ENCODE results near the gene PDZD2.
"Not testable (repeated sequence)": the region's sequence is repeated elsewhere in the genome, so short reads cannot be mapped to it uniquely, and the experiment has no call there.

Gene PDZD2

DNA sequence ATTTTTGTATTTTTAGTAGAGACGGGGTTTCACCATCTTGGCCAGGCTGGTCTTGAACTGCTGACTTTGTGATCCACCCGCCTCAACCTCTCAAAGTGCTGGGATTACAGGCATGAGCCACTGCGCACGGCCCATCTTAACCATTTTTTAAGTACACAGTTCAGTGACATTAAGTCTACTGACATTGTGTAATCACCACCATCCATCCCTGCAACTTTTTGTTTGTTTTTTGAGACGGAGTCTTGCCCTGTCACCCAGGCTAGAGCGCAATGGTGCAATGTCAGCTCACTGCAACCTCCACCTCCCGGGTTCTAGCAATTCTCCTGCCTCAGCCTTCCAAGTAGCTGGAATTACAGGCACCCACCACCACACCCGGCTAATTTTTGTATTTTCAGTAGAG, 480.0 kb downstream of the PDZD2 start:
- not testable (repeated sequence) for DNase-seq

DNA sequence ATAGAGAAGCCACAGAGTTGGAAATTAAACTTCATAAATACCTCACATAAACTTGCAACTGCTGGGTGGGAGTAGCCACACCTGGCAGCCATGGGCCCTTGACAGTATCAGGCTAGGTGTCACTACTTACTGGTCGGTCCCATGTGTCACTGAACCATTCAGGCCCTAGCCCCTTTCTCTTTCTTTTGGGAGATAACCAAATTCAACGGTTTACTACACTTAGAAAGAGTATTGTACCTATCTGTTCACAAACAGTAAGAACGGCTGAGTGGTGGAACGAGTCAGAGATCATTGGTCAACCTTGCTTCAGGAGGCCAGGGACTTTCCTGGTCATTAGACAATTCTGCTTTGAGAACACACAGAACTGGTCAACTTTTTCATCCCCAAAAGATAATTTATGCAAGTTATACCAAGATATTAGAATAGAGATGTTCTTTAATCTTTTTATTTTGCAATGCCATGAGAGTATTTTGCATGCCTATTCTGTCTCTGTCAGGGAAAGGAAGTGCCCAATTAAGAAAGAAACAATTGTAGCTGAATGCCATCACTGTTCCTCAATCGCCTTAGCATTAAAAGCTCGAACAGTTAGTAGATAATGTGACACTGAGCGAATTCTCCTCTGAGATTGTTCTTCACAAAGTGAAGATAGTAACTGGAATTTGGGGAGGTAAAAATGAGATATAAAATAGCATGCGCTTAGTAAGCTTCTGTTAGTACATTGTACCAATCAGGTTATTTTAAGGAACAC, 484.3 kb downstream of the PDZD2 start:
- DNase-seq = no peak

DNA sequence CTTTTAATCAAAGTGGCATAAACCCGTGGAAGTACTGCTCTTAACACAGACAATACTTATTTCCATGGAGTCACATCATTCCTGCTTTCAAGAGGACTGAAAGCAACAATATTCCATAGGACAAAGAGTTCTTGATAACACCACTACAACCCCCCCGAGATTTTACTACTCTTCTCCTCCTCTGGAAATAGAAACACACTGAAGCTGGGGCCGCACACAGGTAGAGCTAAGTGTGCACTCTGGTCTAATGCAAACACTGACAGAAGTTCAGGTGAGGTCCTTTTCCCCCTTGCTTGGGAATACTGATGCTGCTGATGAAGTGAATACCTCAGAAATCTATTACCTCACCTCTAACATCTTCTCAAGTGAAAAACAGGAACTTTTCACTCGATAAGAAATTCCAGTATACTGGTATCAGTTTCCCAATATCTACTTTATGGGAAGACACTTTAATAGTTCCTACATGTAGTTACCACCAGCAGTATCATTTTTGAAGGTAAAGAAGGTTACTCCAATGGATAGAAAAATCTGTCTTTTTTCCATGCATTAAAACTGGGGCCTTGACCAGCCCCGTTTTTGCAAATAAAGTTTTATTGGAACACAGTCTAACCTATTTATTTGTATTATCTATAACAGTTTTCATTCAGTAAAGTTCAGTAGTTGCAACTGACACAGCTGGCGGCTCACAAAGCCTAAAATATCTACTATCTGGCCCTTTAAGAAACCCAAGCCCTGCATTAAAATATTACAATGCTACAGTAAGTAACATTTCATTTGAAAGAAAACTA, 485.2 kb downstream of the PDZD2 start:
- DNase-seq = no peak

DNA sequence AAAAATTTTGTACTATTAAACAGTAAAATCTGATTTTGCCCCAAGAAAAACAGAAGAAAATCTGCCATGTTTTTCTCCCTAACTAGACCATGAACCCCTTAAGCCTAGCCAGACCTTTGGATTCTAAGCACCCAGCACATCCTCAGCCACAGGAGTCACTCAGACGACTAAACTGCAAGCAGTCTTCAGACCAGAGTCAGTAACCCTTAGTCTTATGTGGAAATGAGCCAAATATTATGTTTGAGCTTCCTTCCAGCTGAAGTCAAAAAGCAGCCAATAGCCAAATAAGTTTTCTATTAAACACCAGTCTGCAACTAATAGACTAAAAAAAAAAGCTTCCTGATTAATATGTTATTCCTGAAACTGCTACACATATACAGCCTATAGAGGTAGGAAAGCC, 487.8 kb downstream of the PDZD2 start:
- DNase-seq = no peak

DNA sequence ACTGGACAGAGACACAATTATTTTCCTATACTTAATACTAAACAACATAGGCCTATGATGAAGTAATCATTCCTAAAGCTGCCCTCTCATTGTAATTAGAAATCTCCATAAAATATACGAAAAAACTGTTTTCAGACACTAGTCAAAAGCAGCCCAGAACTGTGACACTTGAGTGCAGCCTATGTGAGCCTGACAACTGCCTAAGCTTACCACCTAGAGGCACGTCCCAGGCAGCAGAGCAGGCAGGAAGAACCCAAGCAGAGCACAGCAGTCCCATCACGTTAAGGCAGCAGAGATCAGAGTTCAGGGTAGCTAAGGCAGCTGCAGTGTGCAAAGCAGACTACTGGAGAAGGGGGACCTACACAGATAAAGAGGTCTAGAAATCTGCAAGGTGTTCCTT, 488.8 kb downstream of the PDZD2 start:
- no peak for DNase-seq

DNA sequence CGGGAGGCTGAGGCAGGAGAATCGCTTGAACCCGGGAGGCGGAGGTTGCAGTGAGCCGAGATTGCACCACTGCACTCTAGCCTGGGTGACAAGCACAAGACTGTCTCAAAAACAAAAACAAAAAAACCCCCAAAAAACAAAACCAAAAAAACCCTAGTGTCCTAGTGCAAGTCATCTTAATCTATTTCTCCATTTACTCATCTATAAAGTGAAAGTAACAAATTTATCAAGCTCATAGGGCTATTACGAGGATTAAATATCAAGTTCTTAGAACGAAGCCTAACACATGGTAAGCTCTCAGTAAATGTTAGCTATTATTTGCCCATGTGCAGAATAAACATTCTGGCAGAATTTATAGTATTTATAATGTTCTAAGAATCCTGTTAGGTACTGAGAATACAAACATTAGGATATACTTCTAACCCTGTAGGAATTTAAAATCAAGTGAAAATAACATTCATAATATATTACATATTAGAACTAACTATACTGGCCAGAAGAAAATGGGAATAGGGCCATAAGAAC, 490.2 kb downstream of the PDZD2 start:
- DNase-seq = no peak

DNA sequence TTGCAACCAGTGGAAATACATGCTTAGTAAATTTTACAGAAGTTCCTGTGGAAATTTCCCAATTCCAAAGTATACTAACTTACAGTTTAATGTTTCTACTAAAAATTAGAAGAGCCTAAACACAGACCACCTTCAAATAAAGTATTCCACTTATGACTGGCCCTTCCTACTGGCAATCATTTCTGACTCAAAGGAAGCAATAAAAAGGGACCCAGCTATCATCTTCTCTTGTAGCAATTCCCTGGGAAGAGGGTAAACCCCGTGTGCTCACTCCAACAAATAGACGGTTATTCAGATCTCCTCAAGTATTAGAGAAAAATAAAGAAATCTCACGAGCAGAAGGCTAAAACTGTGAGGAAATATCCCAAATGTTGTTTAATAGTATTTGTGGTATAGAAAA, 491.9 kb downstream of the PDZD2 start:
- DNase-seq = no peak

DNA sequence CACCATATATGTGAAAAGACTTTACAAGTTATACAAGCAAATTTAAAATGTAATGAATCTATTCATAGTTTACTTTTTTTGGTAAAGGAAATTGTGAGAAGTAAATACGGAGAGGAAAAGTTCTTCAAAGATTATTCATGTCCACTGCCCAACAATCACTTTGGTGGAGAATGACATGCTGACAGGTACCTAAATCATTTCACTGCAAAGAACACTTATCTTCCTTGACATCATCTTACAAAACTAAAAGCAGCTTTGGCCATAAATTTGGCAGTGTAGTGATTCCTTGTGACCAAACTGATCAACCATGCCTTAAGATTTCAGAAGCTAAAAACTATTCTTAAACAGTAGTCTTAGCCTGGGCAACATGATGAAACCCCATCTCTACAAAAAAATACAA, 492.7 kb downstream of the PDZD2 start:
- no peak for DNase-seq

DNA sequence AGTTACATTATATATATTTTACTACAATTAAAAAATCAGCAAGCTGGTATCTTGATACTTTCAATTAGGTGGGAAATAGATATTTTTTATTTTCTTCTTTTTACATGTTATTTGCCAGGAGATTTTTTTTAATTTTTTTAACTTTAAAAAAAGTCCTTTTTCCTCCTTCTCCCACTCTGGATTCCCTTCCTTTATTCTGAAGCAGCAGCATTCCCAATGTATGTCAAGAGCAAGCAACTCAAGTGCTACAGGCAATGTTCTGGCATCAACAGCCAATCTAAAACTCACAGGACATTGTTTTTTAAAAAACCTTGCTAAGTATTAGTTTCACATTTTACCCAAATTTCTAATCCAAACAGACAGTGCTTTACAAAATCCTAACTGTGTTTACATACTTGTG, 493.8 kb downstream of the PDZD2 start:
- DNase-seq = no peak

DNA sequence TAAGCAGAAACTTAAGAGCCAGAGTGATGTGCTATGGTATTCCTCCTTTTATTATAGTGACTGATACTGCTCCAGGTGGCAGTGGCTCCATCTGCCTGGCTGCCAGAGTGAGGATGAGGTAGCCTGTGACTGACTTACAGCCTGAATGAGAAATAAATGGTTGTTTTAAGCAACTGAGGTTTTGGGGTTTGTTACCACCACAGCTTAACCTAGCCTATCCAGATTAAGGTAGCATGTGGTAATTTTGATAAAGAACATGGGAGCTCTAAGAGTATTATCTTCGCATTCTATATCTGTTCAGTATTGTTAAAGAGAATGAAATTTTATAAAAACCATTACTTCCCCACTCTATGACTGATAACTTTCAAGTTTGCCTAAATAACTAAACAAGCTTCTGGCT, 496.2 kb downstream of the PDZD2 start:
- DNase-seq = no peak

DNA sequence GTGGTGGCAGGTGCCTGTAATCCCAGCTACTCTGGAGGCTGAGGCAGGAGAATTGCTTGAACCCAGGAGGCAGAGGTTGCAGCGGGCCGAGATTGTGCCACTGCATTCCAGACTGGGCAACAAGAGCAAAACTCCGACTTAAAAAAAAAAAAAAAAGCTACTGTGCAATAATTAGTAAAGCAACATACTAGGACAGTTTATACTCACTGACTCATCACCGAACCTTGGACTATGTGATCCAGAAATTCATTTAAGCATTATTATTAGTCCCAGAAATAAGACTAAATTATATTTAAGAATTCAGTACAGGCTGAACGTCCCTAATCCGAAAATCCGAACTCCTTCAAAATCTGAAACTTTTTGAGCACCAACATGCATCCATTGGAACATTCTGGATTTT, 497.4 kb downstream of the PDZD2 start:
- no peak for DNase-seq

DNA sequence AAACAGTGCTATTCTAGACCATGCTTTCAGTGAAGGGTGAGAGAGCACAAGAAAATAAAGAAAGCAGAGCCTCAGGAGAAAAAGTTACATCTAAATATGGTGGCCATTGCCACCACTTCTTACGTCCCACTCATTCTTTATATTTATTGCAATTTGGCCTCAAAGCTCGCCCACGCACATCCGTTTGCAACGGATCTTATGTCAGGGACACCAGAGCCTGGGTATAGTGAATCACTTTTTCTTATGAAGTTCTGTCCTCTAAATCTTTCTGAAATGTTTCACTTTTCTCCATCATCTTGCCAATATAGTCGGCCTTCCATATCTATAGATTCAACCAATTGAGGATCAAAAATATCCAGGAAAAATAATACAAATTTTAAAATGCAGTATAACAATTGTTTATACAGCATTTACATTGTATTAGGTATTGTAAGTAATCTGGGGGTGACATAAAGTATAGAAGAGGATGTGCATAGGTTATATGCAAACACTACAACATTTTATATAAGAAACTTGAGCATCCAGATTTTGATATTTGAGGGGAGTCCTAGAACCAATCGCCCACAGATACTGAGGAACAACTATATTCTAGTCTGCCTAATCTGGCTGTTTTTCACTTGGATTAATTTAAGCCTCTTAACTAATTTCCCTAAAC, 500.0 kb downstream of the PDZD2 start:
- no peak for DNase-seq

DNA sequence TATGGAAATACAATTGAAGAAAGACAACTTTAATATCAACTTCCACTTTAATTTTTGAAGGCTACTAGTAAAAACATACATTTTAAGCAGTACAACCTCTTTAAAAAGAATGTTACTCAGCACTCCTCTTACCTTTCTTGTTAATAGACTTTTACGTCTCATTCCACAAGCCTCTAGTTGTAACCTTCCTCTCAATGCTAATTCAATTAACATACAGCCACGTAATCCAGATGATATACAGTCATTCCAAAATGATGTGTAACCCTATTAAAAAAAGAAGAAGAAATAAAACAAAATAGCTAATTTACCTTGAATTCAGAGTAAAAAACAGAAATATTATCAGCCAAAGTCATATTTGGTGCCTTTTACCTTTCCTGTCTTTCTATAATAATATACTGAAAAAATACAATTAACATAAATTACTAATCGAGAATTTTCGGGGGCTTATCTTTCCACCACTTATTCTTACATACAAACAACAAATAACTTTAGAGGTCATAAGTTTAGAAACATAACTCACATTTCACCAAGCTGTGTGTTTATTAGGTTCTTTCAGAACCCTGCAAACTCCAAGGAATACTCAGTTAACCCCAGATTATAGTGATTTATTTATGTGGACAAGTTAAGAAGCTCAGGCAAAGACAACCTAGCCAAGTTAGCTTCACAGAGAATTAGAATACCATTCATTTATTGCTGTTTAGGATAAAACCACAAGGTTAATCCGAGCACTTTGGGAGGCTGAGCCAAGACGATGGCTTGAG, 504.9 kb downstream of the PDZD2 start:
- DNase-seq = no peak

DNA sequence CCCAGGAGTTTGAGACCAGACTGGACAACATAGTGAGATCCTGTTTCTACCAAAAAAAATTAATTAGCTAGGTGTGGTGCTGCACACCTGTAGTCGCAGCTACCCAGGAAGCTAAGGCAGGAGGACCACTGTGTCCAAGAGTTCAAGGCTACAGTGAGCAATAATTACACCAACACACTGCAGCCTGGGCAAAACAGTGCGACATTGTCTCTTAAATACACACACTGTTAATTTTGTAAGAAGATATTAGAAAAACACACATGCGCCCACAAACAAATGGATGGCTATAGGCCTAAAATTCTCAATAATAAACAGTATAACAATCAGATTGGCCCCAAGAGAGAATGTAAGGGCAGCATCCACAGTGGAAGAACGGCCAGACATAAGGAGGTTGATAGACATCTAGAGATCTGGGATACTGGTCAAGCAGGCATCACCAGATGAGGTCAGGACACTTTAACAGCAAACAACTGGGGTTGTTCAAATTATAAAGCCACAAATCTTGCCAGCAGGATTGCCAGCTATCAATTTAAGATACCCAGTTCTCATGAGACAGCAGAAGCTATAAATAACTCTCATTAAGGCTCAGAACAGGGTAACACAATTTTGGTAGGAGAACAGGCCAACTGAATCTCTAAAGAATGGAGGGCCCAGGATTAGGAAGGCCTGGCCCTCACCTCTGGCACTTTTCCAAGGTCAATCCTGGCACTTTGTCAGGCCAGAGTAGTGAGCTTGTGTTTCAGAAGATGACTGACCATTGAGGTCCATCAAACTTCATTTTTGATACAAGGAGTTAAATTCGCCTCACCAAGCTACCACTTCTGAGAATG, 505.7 kb downstream of the PDZD2 start:
- no peak for DNase-seq

DNA sequence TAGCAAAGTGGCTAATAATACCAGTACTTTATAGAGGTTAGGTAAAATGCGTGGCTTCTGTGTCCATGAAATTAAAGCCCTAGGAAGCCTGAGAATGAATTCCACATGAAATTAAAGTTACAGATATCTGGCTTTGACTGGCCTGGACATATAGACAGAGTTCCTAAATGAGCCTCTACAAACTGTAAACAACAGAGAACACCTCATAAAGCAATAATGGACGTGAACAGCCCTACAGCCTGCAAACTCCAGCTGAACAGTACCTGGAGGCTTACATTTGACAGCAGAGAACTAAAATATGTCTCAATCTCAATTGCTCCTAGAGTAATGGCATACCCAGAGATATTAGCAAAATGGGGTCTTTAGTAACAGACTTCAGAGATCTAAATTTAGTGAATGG, 506.4 kb downstream of the PDZD2 start:
- DNase-seq = no peak

DNA sequence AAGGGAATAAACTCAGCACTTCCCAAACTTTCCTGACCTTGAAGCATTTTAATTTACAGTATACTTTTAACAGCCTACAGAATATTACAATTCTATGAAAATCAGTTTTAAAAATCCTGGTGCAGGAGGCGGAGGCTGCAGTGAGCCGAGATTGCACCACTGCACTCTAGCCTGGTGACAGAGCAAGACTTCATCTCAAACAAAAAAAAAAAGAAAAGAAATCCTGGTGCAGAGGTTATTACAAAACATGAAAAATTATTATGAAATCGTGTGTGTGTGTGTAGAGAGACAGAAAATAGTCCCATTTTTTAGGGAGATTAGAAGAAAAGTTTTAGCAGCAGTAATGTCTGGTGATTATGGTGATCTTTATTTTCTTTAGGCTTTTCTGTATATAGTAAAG, 508.3 kb downstream of the PDZD2 start:
- no peak for DNase-seq

DNA sequence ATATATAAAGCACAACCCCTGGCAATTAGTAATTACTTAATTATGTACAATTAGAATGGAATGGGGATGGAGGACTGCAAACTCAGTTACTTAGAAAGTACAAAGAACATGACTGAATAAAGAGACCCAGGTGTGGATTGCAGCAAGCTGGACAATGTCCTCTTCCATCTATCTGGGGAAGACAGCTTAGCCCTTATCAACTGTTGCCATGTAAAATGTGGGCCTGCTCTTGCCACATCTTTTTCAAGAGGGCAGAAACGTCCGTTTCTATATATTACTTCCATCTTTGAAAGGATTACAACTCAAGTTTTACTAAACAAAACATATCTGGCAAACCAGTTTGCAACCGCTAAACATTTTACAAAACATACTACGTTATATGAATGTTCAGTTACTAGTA, 509.0 kb downstream of the PDZD2 start:
- no peak for DNase-seq

DNA sequence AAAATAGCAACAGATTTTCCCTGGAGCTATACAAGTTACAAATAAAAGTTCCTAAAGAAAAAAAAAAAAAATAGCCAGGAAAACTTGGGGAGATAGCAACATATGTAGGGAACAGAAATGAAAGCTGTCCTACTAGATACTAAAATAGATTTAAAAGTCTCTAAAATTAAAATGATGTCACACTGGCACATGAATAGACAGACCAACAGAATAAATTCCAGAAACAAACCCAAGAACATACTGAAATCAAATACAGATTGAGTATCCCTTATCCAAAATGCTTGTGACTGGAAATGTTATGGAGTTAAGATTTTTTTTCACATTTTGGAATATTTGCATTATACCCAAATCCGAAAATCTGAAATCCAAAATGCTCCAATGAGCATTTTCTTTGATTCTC, 511.4 kb downstream of the PDZD2 start:
- DNase-seq = no peak

DNA sequence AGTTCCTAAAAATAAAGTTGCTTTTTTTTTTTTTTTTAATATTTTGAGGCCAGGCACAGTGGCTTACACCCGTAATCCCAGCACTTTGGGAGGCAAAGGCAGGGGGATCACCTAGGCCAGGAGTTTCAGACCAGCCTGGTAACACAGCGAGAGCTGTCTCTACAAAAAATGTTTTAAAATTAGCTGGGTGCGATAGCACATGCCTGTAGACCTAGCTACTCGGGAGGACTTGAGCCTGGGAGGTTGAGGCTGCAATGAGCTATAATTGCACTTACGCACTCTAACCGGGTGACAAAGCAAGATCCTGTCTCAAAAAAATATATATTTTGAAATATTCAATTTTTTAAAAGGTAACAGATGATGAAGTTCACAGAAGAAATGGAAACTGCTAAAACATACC, 512.3 kb downstream of the PDZD2 start:
- no peak for DNase-seq

DNA sequence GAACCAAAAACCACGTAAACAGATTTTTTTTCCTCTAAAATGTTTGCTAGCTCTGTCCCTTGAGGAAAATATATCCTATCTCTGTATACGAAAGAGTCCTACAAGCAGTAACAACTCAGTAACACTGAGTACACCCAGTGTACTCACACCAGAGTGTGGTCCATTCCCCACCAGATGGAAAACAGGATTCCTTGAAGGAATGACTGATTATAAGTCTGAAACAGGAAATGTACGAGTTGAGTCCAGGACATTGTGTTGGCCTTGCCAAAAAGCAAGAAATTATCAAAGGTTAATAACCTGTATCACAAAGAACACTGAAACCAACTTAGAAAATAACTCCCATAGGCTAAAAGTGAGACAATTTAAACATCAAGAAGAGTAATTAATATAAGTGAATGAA, 514.8 kb downstream of the PDZD2 start:
- DNase-seq = no peak

DNA sequence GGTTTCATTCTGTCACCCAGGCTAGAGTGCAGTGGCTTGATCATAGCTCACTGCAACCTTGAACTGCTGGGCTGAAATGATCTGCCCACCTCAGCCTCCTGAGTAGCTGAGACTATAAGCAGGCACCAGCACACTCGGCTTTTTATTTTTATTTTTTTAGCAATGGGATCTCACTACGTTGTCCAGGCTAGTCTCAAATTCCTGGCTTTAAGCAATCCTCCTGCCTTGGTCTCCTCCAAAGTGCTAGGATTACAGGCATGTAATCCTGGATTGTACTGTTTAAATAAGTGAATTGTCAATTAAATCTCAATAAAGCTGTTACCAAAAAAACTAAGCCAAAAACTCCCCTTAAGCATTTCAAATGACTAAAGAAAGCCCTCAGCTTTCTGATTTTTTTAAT, 516.3 kb downstream of the PDZD2 start:
- DNase-seq = no peak

DNA sequence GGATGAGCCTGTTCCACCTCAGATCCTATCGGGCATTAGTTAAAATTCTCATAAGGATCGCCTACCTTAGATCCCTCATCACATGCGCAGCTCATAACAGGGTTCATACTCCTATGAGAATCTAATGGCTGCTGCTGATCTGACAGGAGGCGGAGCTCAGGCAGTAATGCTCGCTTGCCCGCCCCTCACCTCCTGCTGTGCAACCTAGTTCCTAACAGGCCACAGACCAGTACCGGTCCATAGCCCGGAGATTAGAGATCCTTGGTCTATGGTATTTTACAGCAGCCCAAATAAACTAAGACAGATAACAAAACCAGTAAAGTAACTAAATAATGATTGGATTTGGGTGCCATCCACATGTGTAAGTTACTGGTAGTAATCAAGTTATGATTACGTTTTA, 517.7 kb downstream of the PDZD2 start:
- DNase-seq = no peak
